Measurements from ENCODE around the gene MLST8. TPM values are rescaled to one million over a fixed set of nuclear protein-coding genes. Genes with fewer than 3 reads are reported as not detected.

Gene MLST8
- total RNA-seq, 4 donors from 2014 or later, result 9.3 to 32.8 (median 21.5) TPM

DNA sequence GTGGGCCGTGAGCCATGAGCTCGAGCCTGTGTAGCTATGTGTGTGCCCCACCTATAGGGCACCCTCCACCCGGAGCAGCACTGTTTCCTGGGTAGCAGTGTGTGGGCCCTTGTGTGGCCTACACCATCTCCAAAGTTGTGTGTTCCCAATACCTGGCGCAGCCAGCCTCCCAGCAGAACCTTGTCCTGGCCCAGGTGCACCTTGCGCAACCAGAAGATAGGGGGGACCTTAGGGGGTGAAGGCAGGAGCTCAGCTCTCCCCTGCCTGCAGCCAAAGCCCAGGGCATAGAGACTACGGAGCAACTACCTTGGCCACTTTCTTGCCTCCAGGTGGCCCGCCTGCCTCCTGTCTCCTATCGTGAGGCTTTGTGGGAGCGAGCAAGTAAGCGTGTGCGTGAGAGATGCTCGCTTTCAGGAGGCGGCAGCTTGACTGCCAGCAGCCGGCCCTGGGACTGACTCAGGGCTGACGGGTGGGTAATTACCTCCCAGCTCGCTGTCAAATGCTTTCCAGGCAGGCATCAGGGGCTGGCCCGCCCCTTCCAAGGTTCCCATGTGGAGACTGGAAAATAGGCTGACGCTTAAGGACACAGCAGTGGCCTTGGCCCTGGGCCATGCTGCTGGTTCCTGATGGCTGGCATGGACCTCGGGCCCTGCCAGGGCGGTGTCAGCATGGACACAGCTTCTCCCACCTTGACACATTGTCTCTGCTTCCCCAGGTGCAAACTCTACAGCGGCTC is 30.7 kb upstream of the MLST8 start:
- no peaks in the 10 kb centered on the region for H3K4me1 ChIP-seq
- DNase-seq, result no peak
- intact Hi-C loops (cut with DNase I; ENCODE audit: low total_unique reads), result no loop called here
- TF ChIP-seq, protein P1, sequence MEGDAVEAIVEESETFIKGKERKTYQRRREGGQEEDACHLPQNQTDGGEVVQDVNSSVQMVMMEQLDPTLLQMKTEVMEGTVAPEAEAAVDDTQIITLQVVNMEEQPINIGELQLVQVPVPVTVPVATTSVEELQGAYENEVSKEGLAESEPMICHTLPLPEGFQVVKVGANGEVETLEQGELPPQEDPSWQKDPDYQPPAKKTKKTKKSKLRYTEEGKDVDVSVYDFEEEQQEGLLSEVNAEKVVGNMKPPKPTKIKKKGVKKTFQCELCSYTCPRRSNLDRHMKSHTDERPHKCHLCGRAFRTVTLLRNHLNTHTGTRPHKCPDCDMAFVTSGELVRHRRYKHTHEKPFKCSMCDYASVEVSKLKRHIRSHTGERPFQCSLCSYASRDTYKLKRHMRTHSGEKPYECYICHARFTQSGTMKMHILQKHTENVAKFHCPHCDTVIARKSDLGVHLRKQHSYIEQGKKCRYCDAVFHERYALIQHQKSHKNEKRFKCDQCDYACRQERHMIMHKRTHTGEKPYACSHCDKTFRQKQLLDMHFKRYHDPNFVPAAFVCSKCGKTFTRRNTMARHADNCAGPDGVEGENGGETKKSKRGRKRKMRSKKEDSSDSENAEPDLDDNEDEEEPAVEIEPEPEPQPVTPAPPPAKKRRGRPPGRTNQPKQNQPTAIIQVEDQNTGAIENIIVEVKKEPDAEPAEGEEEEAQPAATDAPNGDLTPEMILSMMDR (IDR thresholded peaks at IDR 0.05), result no peak
- no peak for TF ChIP-seq POLR2A (IDR thresholded peaks at IDR 0.05)
- no peaks in the 10 kb centered on the region for H3K27me3 ChIP-seq
- H3K36me3 ChIP-seq, result no peaks in the 10 kb centered on the region
- no peak overlapping the region for H3K27ac ChIP-seq
- H3K9me3 ChIP-seq, result no peaks in the 10 kb centered on the region
- no peak overlapping the region for H3K4me3 ChIP-seq

DNA sequence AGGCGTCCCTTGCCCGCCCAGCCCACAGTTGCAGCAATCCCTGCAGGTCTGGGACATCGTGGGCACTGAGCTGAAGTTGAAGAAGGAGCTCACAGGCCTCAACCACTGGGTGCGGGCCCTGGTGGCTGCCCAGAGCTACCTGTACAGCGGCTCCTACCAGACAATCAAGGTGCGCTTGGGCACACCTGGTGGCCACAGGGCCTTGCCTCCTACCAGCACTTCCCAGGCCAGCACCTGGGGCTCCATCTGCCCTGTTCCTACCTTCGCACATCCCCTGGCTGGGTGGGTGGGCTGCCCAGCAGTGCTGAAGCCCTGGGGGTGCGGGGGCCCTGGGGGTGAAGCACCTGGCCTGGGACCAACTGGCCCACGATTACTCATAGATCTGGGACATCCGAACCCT is 29.8 kb upstream of the MLST8 start:
- intact Hi-C loops (cut with DNase I; ENCODE audit: low total_unique reads), result no loop called here
- H3K4me3 ChIP-seq, result no peak overlapping the region
- H3K9me3 ChIP-seq, result no peaks in the 10 kb centered on the region
- no peaks in the 10 kb centered on the region for H3K4me1 ChIP-seq
- H3K27ac ChIP-seq, result no peak overlapping the region
- DNase-seq, result no peak
- H3K36me3 ChIP-seq, result no peaks in the 10 kb centered on the region
- TF ChIP-seq, protein P1 (IDR thresholded peaks at IDR 0.05), result no peak
- no peaks in the 10 kb centered on the region for H3K27me3 ChIP-seq

DNA sequence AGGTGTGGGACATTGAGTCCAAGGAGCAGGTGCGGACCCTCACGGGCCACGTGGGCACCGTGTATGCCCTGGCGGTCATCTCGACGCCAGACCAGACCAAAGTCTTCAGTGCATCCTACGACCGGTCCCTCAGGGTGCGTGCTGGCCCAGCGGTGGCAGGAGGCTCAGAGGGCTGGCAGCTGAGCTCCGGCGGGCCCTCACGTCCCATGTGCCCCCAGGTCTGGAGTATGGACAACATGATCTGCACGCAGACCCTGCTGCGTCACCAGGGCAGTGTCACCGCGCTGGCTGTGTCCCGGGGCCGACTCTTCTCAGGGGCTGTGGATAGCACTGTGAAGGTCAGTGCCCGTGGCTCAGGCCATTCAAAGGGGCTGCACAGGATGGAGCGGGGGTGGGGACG is 29.2 kb upstream of the MLST8 start:
- intact Hi-C loops (cut with DNase I; ENCODE audit: low total_unique reads), result no loop called here
- H3K36me3 ChIP-seq, result no peaks in the 10 kb centered on the region
- H3K27ac ChIP-seq, result no peak overlapping the region
- H3K4me3 ChIP-seq, result no peak overlapping the region
- TF ChIP-seq, protein P1 (IDR thresholded peaks at IDR 0.05), result no peak
- no peak for TF ChIP-seq POLR2A (IDR thresholded peaks at IDR 0.05)
- no peaks in the 10 kb centered on the region for H3K27me3 ChIP-seq
- no peaks in the 10 kb centered on the region for H3K4me1 ChIP-seq
- H3K9me3 ChIP-seq, result no peaks in the 10 kb centered on the region
- no peak for DNase-seq

DNA sequence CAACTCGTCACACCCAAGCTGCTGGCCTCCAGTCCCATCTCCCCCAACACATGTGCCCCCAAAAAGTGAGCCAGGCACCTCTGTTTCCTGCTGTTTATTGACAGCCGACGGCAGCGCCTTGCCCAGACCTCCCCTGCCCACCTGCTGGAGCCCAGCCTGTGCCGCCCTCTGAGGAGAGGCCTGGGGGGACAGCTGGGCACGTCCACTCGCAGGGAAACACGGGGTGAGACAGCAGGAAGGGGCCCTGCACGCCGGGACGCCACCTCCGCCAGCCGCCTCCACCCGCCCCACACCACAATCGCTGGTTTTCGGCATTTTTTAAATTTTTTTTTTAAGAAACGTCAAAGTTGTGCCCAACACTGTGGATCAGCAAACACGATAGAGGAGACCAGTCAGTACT is 28.2 kb upstream of the MLST8 start:
- Histone ChIP-seq H3K4me1 (no peaks in the 10 kb centered on the region), H3K4me3 (no peak overlapping the region)

DNA sequence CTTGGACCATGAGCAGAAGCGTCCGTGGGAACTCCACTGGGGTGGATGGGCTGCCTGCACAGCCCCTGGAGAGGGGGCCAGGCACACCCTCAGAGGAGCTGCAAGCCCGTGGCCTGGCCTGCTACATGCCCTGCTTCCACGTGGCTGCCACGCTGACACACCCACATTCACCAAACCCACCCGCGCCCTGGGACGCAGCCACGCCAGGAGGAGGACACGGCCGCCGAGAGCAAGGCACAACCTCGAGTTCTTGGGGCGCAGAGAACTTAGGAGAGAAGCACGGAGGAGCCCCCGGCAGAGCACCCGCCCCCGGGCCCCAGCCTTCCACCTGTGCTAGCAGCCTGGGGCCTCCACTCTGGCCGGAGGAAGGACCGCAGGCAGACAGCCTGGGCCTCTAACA is 27.7 kb upstream of the MLST8 start:
- TF ChIP-seq, protein P1 (IDR thresholded peaks at IDR 0.05), result no peak
- TF ChIP-seq POLR2A (IDR thresholded peaks at IDR 0.05), result no peak
- no peaks in the 10 kb centered on the region for H3K4me1 ChIP-seq
- no peaks in the 10 kb centered on the region for H3K9me3 ChIP-seq
- no peak for DNase-seq
- no peak overlapping the region for H3K27ac ChIP-seq
- no peaks in the 10 kb centered on the region for H3K27me3 ChIP-seq
- H3K4me3 ChIP-seq, result no peak overlapping the region
- no peaks in the 10 kb centered on the region for H3K36me3 ChIP-seq
- intact Hi-C loops (cut with DNase I; ENCODE audit: low total_unique reads), result no loop called here

More for the DNA sequence above, 28.2 kb upstream of the MLST8 start:
- TF ChIP-seq POLR2A (IDR thresholded peaks at IDR 0.05), result no peak
- Histone ChIP-seq H3K9me3 (no peaks in the 10 kb centered on the region), H3K36me3 (no peaks in the 10 kb centered on the region), H3K27ac (no peak overlapping the region), H3K27me3 (no peaks in the 10 kb centered on the region)
- intact Hi-C loops (cut with DNase I; ENCODE audit: low total_unique reads), result no loop called here
- DNase-seq, result no peak

Measured in uterus (tissue), 4 donors.